NCI-H524 (cell line): ENCODE measurements around the gene DRAP1.

Experiments used
- DNase-seq, 2 experiments: peaks; one replicate each; lab custom pipeline; 2025; lab: John Stamatoyannopoulos, UW

DRAP1 gene

DNA sequence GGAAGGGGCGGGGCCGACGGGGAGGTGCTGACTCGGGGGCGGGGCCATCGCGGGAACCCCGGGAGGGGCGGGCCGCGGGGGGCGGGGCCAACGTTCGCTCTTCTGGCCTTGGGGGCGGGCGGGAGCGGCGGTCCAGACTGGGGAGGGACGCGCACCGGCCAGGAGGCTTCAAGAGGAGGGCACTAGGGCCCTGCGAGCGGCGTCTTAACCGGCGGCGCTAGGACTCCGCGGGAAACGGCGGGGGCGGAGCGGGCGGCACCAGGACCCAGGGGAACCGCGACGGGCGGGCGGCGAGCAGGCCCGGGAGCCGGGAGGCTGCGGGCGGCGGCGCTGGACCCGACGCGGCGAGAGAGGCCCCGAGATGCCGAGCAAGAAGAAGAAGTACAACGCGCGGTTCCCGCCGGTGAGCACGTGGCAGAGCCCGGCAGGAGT lies at the start of gene DRAP1:
TSS of gene DRAP1 (plus strand) at position 286 of the 432 bp plus-strand sequence. CDS start at position 362, 76 bp downstream.
- DNase-seq, result peak; percentile 89 to 93

DNA sequence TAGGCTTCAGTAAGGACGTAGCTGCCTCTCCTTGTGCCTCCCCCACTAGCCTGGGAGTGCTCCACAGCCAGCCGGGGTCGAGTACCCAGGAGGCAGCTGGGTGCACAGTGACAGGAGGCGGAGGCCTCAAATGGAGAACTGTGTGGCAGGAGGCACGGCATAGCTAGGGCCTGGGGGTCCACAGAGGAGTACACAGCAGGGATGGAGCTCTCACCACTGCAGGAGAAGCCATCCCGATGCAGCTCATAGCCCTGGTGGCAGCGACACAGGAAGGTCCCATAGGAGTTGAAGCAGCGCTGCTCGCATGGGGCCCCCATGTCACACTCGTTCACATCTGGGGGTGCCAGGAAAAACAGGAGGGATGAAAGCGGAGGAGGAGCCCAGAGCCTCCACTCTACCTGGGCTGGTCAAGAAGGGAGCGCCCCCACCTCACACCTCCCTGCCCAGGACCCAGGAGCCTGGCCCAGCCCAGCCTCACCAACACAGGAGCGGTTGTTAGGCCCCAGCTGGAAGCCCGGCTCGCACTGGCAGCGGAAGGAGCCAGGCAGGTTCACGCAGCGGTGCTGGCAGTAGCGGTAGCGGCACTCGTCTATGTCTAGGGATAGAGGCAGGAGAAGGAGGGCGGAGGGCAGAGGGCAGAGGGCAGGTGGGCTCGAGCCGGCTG lies 49.5 kb upstream of the DRAP1 start:
- no peak for DNase-seq

GRCh38 chr11:65870307-65870658 lies 48.9 kb upstream of the DRAP1 start:
- no peak for DNase-seq

DNA sequence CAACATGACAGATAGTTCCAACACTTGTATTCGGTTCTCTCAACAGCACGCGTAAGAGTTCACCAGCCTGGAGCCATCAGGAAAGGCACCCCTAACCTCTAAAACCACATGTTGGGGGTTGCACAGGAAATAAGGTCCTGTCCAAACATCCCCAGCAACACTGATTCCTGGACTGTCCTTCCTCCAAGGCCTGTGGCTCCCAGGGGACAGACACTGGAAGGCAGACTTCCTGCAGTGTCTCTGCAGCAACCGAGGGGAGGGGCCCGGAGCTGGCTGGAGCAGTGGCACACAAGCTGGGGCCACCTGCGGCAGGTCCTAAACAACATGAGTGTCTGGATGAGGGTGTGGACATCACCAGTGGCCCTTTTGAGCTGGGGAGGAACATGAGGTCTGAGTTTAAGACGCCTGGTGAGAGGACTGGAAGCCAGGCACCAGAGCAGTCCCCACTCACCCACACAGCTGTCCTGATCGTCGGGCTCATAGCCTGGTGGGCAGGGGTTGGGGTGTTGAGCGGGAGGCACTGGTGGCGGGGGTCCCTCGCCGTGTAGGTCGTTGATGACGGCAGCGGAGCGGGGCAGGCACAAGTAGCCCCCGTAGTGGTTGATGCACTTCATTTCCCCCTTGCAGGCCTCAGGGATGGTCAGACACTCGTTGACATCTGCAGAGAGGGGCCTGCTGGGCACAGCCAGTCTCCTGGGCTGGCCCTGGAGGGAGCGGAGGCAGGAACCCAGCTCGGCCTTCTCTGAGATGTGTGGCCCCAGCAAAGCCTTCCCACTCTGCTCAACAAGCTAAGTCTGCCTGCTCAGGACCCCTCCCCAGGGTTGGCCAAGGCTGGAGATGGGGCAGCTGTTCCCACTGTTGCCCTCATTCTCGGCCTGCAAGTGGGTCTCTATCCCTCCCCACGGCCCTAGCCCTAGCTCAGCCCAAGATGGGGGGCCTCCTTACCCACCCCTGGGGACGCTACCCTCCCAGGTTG lies 48.2 kb upstream of the DRAP1 start:
- no peak for DNase-seq

- no peak for DNase-seq
These were observed 47.2 kb upstream of the DRAP1 start for GRCh38 chr11:65871811-65872548.

DNA sequence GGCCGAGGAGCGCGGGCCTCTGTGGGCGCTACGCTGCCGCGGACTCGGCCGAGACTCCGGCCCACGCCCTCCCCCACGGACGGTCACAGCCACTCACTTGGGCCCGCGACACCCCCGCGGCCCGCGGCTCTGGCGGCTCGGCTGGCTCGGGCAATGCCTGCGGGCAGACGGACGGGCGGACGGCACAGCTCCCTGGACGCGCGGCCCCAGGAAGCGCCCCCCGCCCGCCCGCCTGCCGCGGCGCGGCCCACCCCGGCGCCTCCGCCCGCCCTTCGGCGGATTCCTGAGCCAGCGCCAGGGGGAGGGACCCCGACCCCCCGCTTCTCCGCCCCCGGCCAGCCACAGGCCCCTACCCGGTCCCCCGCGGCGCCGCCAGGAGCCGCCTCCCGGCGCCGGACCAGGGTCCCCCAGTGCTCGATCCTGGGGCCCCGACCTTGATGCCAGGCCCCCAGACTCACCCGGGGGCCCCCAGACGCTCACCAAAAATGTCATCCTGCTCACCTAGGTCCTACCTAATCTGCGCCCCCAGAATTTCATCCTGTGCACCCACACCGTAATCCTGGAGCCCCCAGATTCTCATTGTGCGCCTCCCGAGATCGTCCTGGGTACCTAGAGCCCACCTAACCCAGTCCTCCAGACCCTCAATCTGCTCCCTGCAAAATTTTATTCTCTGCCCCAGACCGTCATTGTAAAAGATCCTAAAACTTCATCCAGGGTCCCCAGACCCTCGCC lies 46.5 kb upstream of the DRAP1 start, which contains the start of gene EFEMP2:
TSS of gene EFEMP2 (minus strand) at position 215 of the 732 bp plus-strand sequence. CDS start 446 bp downstream, outside the sequence.
- no peak for DNase-seq

- DNase-seq, result peak; percentile 87 to 93
These were observed 45.7 kb upstream of the DRAP1 start for GRCh38 chr11:65873318-65874156.

GRCh38 chr11:65879617-65880016 lies 39.6 kb upstream of the DRAP1 start, which contains the start of gene CTSW:
Gene CTSW, plus strand, starts transcription at chr11:65879837. Its CDS starts 18 bp downstream, at chr11:65879855.
- no peak for DNase-seq

DNA sequence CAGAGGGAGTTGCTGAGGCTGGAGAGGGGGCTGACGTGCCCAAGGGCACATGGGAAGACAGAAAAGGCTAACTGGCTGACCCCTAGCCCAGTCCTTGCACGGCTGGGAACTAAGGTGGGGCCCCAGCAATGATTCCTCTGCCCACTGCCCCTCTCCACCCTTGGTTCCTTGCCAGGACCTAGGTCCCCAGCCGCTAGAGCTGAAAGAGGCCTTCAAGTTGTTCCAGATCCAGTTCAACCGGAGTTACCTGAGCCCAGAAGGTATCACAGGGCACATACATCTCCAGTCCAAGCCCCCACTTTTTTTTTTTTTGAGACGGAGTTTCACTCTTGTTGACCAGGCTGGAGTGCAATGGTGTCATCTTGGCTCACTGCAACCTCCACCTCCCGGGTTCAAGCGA lies 39.2 kb upstream of the DRAP1 start:
- DNase-seq, result no peak

- DNase-seq, result no peak
These were observed 38.3 kb upstream of the DRAP1 start for GRCh38 chr11:65880844-65881421.

GRCh38 chr11:65882120-65883057 lies 36.8 kb upstream of the DRAP1 start:
- DNase-seq, result no peak

- no peak for DNase-seq
These were observed 36.0 kb upstream of the DRAP1 start for GRCh38 chr11:65883058-65883761.

DNA sequence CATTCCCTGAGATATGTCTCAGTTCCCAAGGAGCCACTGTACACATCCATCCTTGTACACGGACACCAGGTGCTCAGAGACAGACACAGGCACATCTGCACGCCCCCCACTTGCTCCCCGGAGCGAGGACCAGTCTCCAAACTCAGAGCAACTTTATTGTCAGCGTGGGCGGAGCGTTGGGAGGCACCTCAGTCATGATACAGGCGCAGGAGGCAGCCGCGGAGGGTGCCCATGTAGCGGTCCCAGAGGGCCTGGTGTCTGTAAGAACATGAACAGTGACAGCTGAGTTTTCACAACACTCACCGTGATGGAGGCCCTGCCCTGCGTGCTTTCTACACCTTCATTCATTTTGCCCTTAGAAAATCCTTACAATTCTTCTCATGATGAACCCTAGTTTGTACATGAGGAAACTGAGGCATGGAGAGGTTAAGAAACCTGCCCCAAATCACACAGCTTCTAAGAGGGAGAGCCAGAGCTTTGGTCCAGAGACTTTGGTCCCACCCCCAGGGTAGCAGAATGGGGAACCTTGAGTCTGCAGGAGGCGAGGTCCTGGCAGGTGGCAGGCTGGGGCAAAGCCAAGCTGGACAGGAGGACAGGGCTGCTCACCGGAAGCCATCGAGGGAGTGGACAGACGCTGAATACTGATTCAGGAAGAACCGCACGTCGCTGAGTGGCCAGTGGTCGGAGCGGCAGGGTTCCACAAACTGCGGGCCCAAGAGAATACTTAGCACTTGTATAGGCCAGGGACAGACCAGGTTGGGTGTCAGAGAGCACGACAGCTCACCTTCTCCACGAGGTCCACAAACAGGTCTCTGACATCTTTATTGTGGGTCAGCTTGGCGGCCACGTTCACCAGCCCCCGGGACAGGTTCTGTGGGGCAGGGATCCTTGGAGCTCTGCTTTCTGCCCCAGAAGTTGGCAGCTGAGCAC lies 35.2 kb upstream of the DRAP1 start:
- no peak for DNase-seq

GRCh38 chr11:65884716-65885092 lies 34.5 kb upstream of the DRAP1 start:
- peak; percentile 33 to 69 for DNase-seq

GRCh38 chr11:65885231-65885630 lies 34.0 kb upstream of the DRAP1 start:
- DNase-seq, result no peak

- no peak for DNase-seq
These were observed 33.3 kb upstream of the DRAP1 start for GRCh38 chr11:65885808-65886536.
